ENCODE data around the gene ZFP91.

ZFP91 gene

DNA sequence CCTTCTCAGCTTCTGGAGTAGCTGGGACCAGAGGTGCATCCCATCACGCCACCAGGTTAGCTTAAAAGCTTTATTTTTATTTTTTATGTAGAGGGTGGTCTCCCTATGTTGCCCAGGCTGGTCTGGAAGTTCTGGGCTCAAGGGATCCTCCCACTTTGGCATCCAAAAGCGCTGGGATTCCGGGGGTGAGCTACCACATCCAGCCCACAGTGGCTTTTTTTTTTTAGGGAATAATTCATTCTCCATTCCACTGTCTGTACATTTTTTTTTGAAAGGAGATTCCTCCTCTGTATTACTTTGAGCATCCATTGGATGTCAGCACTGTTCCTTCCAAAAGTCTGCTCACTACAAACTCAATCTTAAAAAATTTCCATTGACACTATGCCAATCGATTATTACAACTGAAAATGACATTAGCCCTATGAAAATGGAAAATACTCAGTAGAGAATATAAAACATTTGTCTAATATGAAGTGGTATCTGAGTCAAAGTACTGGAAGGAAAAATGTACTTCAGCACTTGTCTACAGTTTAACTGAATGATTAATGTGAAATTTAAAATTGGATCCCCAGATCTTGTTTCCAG is 1.9 kb upstream of the ZFP91 start:
- no peak for TF ChIP-seq GATA3 (IDR thresholded peaks at IDR 0.05; ENCODE audit: low read depth, low read length)
- no peak for TF ChIP-seq GATA2 (IDR thresholded peaks at IDR 0.05; ENCODE audit: low read depth, low read length)

DNA sequence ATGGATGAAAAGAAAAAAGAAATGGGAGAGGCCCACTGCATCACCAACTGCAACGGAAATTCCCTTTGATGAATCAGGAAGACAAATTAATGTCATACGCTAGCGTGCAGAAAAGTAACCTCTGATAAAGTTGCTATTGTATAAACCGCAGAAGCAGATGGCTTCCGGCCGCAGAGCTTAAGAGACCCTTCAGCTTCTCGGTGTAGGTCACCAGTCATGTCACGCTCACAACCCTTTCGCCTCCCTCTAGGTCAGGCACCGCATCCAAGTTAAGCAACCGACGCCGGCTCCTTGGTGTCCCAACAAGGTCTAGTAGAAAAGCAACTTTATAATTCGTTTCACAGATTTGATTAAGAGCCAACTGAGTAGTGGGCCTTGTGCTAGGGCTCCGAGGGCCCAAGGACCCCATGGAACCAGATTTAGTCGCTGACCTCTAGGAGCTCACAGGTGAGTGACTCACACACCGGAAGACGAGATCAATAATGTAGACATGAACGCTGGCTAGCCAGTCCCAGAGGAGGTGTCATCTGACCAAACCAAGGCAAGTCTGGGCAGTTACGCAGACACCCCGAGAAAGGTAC is 1.2 kb upstream of the ZFP91 start:
- TF ChIP-seq GATA2 (IDR thresholded peaks at IDR 0.05; ENCODE audit: low read depth, low read length) (no peak), GATA3 (IDR thresholded peaks at IDR 0.05; ENCODE audit: low read depth, low read length) (no peak)

DNA sequence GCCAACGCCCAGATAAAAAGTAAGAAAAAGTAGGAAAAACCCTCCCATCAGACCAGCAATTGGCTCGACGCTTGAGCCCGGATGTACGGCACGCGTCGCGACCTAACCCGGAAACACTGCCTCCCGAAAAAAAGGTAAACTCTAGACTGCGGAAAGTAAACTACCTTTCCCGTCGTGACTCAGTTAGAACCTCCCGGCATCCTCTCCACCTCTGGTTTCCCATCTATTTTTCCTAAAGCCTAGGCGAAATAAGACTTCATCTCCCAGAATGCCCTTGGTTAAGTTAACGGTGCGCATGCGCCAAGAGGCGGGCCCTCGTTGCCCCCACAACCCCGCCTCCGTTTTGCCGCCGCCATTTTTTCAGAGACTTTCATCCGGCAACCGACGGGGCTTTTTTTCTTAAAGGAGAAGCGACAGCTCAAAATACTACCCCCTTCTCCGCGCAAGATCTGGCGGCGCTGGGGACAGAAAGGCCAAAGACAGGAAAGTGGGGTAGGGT is 678 bp upstream of the ZFP91 start:
- TF ChIP-seq GATA2 (IDR thresholded peaks at IDR 0.05; ENCODE audit: low read depth, low read length) (no peak), GATA3 (IDR thresholded peaks at IDR 0.05; ENCODE audit: low read depth, low read length) (no peak)

DNA sequence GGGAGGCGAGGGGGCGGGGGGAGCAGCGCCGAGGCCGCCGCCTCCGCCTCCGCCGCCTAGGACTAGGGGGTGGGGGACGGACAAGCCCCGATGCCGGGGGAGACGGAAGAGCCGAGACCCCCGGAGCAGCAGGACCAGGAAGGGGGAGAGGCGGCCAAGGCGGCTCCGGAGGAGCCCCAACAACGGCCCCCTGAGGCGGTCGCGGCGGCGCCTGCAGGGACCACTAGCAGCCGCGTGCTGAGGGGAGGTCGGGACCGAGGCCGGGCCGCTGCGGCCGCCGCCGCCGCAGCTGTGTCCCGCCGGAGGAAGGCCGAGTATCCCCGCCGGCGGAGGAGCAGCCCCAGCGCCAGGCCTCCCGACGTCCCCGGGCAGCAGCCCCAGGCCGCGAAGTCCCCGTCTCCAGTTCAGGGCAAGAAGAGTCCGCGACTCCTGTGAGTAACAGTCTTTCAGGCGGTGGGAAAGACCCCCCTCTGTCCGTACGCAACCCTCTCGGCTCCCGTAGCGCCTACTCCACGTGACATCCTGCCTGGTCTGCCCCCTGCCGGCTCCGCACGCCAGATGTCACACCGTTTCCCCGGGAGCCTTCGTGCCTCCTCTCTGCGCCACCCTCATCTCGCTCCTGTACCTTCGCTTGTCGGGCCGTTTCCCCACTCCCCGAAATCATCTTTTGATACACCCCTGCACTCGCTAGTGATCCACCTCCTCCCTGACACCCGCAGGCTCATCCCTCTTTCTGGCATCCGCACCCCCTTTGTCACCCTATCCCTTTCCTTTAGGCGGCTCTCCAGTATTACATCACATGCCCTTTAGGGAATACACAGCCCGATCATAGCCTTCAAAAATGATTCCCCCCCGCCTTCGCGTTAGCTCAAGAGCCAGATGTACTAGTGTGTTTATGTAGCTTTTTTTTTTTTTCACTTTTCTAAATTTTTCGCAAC is 598 bp downstream of the ZFP91 start:
- TF ChIP-seq GATA2 (IDR thresholded peaks at IDR 0.05; ENCODE audit: low read depth, low read length) (no peak), GATA3 (IDR thresholded peaks at IDR 0.05; ENCODE audit: low read depth, low read length) (no peak)

DNA sequence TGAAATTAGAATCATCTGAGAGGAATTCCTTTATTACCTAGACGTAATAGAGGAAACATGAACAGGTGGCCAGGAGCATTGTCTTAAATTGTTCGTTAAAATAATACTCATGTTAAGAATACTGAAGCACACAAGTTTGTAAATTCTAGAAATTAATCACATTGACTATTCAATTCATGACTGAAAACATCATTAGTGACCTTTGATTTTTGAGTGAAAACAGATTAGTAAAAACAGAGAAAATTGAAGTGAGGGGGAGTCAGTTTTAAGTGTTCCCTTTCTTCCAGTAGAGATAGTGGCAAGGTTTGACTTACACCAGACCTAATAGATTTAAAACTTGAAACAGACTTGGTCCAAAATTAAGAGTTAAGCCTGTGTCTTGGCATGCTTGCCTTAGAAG is 1.4 kb downstream of the ZFP91 start:
- no peak for TF ChIP-seq GATA3 (IDR thresholded peaks at IDR 0.05; ENCODE audit: low read depth, low read length)
- TF ChIP-seq GATA2 (IDR thresholded peaks at IDR 0.05; ENCODE audit: low read depth, low read length), result no peak

DNA sequence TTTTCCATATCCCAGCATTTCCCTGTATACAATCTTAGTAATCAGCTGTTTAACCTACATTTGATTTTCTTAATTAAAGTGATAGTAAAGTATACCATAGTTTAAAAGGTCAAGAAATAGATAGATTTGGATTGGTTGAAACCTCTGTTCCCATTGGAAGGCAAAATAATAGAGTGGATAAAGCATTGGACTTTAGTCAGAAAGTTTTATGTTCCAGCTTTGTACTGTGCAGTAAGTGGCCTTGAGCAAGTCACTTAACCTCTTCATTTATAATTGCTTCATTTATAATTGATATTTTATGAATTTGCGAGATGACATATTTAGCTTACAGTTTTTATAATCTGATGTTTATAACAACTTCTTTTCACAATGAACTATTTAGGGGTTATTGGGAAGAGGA is 3.6 kb downstream of the ZFP91 start:
- TF ChIP-seq GATA3 (IDR thresholded peaks at IDR 0.05; ENCODE audit: low read depth, low read length), result no peak
- no peak for TF ChIP-seq GATA2 (IDR thresholded peaks at IDR 0.05; ENCODE audit: low read depth, low read length)

DNA sequence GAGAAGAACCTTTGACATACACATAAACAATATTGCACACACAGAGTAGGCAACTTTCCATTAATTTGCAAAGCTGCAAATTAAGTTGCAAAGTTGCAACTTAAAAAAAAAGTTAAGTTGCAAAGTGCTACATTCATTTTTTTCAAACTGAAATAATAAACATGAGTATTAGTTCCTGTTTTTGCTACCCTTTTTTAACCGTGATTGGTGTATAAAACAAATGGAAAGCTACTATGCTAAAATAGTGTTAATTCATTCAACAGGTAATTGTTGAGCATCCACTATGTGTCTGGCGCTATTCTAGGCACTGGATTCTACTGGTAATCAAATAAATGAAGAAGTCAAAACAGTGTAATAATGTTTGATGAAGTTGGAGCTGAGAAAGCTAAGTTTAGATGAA is 8.1 kb downstream of the ZFP91 start:
- TF ChIP-seq GATA2 (IDR thresholded peaks at IDR 0.05; ENCODE audit: low read depth, low read length) (no peak), GATA3 (IDR thresholded peaks at IDR 0.05; ENCODE audit: low read depth, low read length) (no peak)

DNA sequence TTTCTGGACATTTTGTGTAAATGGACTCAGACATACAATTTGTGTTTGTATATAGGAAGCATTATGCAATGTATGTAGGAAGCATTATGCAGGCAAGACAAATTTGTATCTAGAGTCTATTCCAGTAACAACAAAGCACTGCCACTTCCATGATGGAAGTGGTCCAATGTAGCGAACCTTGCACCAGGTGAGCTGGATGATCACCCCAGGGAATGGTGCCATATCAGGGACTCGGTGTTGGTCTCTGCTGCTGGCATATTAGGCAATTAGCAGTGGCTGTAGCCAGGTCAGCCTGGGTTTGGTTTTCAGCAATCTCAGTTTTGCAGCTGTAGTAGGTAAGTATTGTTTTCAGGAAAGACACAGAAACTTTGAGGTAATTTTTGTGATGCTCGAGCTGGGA is 12.8 kb downstream of the ZFP91 start:
- TF ChIP-seq GATA2 (IDR thresholded peaks at IDR 0.05; ENCODE audit: low read depth, low read length), result no peak
- no peak for TF ChIP-seq GATA3 (IDR thresholded peaks at IDR 0.05; ENCODE audit: low read depth, low read length)

DNA sequence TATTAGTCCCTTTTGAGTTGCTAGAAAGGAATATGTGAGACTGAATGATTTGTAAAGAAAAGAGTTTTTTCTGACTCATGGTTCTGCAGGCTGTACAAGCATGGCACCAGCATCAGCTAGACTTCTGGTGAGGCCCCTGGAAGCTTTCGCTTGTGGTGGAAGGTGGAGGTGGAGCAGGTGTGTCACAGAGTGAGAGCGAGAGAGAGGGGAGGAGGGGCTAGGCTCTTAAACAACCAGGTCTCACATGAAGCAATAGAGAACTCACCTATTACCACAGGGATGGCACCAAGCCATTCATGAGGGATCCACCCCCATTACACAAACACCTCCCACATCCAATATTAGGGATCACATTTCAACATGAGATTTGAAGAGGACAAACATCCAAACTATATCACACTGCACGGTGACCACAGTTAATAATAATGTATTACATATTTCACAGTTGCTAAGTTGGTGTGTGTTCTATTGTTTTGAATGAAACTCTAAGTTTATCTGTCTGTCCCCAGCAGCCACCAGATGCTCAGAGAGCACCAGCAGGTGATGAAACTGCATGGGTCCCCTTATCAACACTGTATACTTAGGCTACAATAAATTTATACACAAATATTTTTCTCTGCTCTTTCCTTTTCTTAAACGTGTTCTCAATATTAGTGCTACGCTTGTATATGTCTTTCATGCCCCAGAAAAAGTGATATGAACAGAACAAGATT is 14.1 kb downstream of the ZFP91 start:
- TF ChIP-seq GATA2 (IDR thresholded peaks at IDR 0.05; ENCODE audit: low read depth, low read length) (no peak), GATA3 (IDR thresholded peaks at IDR 0.05; ENCODE audit: low read depth, low read length) (no peak)

DNA sequence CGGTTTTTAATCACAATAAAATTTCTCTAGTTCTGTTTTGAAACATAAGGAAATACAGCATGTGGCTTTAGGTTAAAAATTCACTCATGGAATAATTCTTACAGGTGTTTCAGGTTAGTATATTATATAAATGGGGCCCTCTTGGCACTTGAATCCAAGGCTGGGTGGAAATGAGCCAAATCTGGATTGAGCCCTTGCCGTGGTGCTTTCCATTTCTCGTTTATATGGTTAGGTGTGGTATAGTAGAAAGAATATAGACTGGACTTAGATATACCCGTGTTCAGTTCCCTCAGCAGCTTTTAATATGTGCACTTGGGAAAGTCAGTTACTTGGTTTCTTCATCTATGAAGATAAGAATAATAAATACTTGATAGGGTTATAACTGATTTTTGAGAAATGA is 16.0 kb downstream of the ZFP91 start:
- TF ChIP-seq GATA3 (IDR thresholded peaks at IDR 0.05; ENCODE audit: low read depth, low read length) (no peak), GATA2 (IDR thresholded peaks at IDR 0.05; ENCODE audit: low read depth, low read length) (no peak)

DNA sequence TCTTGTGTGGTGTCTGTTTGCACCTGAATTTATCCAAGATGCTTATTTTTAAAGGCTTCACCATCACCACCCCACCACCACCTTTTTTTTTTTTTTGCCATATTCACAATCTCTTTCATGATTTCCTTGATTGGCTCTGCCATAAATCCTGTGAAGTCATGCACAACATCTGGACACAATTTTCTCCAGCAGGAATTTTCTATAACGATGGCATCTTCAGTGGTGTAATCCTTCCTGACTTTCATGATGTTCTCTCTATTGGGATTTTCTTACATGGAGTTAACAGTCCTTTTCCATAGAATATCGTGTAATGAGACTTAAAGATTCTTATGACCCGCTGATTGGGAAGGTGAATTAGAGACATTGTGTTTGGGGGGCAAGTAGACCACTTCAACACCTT is 17.8 kb downstream of the ZFP91 start:
- no peak for TF ChIP-seq GATA2 (IDR thresholded peaks at IDR 0.05; ENCODE audit: low read depth, low read length)
- TF ChIP-seq GATA3 (IDR thresholded peaks at IDR 0.05; ENCODE audit: low read depth, low read length), result no peak

DNA sequence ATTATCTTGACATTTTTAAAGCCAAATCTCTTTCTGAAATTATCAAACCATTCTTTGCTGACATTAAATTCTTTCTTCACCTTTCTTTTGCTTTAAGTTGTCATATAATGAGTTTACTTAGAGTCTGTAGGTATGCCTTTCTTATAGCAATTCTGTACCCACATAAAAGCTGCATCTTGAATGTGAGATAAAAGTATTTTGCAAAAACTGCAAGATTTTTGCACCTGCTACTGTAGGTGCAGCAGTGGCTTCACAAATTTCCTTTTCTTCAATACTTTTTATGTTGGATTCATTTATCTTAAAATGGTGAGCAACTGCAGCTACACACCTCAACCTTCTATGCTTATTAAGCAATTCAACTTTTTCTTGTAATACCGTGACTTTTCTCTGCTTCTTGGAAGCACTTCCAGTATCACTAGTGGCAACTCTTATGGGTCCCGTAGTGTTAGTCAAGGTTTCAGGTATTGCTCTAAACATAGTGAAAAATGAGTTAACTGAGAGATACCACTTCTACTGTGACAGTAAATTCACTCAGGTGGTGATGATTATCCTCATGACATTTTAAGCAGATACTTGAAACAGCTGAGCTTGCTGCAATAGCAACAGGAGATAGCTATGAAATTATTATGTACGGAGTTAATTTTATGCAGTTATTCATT is 18.8 kb downstream of the ZFP91 start:
- TF ChIP-seq GATA2 (IDR thresholded peaks at IDR 0.05; ENCODE audit: low read depth, low read length) (no peak), GATA3 (IDR thresholded peaks at IDR 0.05; ENCODE audit: low read depth, low read length) (no peak)

DNA sequence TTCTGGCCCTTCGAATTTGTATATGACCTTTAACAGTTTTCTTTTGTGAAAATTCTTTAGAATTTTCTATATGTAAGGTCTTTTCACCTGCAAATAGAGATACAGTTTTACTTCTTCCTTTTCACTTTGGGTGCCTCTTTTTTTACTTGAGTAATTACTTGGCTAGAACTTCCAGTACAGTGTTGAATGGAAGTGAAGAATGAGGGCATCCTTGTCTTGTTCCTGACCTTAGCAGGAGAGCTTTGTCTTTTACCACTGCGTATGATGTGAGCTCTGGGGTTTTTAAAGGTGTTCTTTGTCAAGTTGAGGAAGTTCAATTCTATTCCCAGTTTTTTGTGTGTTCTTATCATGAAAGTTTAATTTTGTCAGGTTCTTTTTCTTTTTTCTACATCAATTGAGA is 21.6 kb downstream of the ZFP91 start:
- TF ChIP-seq GATA2 (IDR thresholded peaks at IDR 0.05; ENCODE audit: low read depth, low read length) (no peak), GATA3 (IDR thresholded peaks at IDR 0.05; ENCODE audit: low read depth, low read length) (no peak)
